Common myeloid progenitor, CD34-positive (primary cell): Measurements from ENCODE around the gene TSFM.

Source experiments
- CTCF ChIA-PET: fragments of 350-600 bp; sonication (Branson Sonifier 250); formaldehyde crosslinking; loops from one replicate; lab custom pipeline; 2021; ENCODE audit warnings: antibody characterized with exemption; lab: Charles Lee
- POLR2A ChIA-PET: fragments of 350-600 bp; sonication (Branson Sonifier 250); formaldehyde crosslinking; loops from one replicate; lab custom pipeline; 2021; ENCODE audit warnings: antibody characterized with exemption; lab: Charles Lee
- DNase-seq, 3 donors: peaks; one replicate each; pipeline versions ENCODE4 v3.0.0 to v3.0.0-alpha.2; 2013
- H3K27ac ChIP-seq, 2 experiments: 1 replicate in 1 of 2; 2 replicates in 1 of 2; pipeline ENCODE4 v1.7.0; 2013; ENCODE audit warnings: inconsistent platforms in 2 of 2, low read length in 2 of 2, mild to moderate bottlenecking in 2 of 2, low read depth in 1 of 2, moderate library complexity in 1 of 2; ENCODE audit not compliant: severe bottlenecking in 2 of 2, insufficient read depth in 1 of 2, poor library complexity in 1 of 2
- H3K27me3 ChIP-seq, 5 experiments: replicated peaks in 2 of 5; 1 replicate in 3 of 5; 2 replicates in 2 of 5; pipeline versions ENCODE4 v1.6.1 to v1.7.0; 2013; ENCODE audit warnings: low read length in 4 of 5, mild to moderate bottlenecking in 2 of 5, moderate library complexity in 2 of 5, inconsistent platforms in 1 of 5; ENCODE audit not compliant: insufficient read depth in 5 of 5, control insufficient read depth in 4 of 5
- H3K36me3 ChIP-seq, 4 experiments: 1 replicate in 2 of 4; 2 replicates in 2 of 4; pipeline versions ENCODE4 v1.6.1 to v1.7.0; 2013; ENCODE audit warnings: low read length in 3 of 4, control low read depth in 1 of 4, mild to moderate bottlenecking in 1 of 4; ENCODE audit not compliant: control insufficient read depth in 4 of 4, insufficient read depth in 4 of 4
- H3K4me1 ChIP-seq, 4 experiments: 1 replicate in 3 of 4; 2 replicates in 1 of 4; pipeline versions ENCODE4 v1.6.1 to v1.7.1; 2013; ENCODE audit warnings: low read length in 3 of 4, mild to moderate bottlenecking in 3 of 4, control low read depth in 1 of 4, inconsistent platforms in 1 of 4, moderate library complexity in 1 of 4; ENCODE audit not compliant: control insufficient read depth in 4 of 4, insufficient read depth in 4 of 4; ENCODE audit errors: control extremely low read depth in 1 of 4
- H3K4me3 ChIP-seq, 7 experiments: 1 replicate in 4 of 7; 2 replicates in 3 of 7; pipeline versions ENCODE4 v1.5.1 to v1.7.0; 2013; ENCODE audit warnings: mild to moderate bottlenecking in 7 of 7, low read length in 6 of 7, moderate library complexity in 6 of 7, inconsistent platforms in 2 of 7, low read depth in 2 of 7, control low read depth in 1 of 7; ENCODE audit not compliant: insufficient read depth in 4 of 7, control insufficient read depth in 1 of 7; ENCODE audit errors: extremely low read depth in 1 of 7
- H3K9me3 ChIP-seq, 5 experiments: 1 replicate in 4 of 5; 2 replicates in 1 of 5; pipeline versions ENCODE4 v1.6.1 to v1.7.1; 2013; ENCODE audit warnings: low read length in 4 of 5, mild to moderate bottlenecking in 2 of 5, inconsistent platforms in 1 of 5, low read depth in 1 of 5, moderate library complexity in 1 of 5; ENCODE audit not compliant: control insufficient read depth in 4 of 5, insufficient read depth in 2 of 5; ENCODE audit errors: control extremely low read depth in 1 of 5
- WGBS: methylation state at CpG from one replicate; pipeline ENCODE4 v1.1.5; 2013; ENCODE audit not compliant: insufficient coverage; 5-methylcytosine and 5-hydroxymethylcytosine counted together

TSFM gene

DNA sequence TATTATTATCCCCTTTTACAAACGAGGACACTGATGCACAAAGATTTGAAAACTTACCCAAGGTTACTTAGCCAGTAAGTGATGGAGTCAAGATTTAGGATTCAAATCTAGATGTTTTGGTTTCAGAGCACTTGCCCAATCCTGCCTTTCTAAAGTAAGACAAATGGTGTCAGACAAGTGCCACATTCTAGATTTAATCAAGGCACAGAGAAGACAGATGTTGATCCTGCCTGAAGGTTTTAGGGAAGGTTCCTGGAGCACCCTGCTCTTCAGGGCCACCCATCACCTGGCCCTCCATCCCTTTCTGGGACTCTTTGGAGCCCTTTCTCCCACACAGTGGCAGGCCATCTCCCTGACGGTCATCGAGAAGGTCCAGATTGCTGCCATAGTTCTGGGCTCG is 24.8 kb upstream of the TSFM start:
- H3K4me3 ChIP-seq: no peak overlapping the region
- H3K27ac ChIP-seq: no peak overlapping the region
- POLR2A ChIA-PET: no interaction called here
- peaks cover 0 to 16% (median 7%) of the 10 kb centered on the region in 4 experiments for H3K36me3 ChIP-seq
- DNase-seq: no peak
- H3K9me3 ChIP-seq: no peaks in the 10 kb centered on the region
- WGBS: 97% methylated on average over 3 of the region's 4 CpGs
- peaks cover 0 to 5% (median 0%) of the 10 kb centered on the region in 5 experiments for H3K27me3 ChIP-seq
- CTCF ChIA-PET: interaction anchor here (1.4 to 3.0 kb wide), 4 partner anchors 8 to 27 kb away, joined by 4 to 43 read pairs (median 10); partner anchors contain the start of gene CYP27B1
- H3K4me1 ChIP-seq: peaks cover 10 to 34% (median 30%) of the 10 kb centered on the region in 4 experiments

DNA sequence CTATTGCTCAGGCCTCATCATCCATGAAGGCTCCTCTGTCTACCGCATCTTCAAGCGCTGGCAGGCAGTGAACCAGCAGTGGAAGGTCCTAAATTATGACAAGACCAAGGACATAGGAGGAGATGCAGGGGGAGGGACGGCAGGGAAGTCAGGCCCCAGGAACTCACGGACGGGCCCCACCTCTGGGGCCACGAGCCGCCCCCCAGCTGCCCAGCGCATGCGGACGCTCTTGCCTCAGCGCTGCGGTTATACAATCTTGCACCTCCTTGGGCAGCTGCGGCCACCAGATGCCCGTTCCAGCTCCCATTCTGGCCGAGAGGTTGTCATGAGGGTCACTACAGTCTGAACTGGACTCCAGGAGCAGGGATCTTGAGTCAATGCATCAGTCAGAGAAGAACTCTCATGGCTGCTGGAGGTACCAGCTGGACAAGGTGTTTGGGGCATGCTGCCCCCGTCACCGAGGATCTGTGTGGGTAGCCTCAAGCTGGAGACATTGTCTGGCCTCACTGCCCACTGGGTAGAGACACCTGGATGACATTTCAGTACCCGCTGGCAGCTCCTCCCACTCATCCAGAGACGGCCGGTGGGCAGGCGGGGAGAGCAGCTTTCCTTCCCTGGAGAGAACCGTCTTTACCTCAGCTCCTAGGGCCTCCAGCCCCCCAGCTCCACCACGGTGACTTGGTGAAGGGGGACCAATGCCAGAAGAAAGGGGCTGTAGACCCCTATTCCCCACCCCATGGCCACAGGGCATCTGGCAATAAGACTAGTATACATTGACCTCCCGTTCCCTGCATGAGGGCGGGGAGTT is 23.8 kb upstream of the TSFM start:
- POLR2A ChIA-PET: interaction anchor here (1.3 kb wide), 1 partner anchor 14 kb away, joined by 3 read pairs; the partner anchor contains the start of gene TSPAN31
- peaks cover 0 to 12% (median 8%) of the 10 kb centered on the region in 5 experiments for H3K27me3 ChIP-seq
- H3K27ac ChIP-seq: no peak overlapping the region
- no peaks in the 10 kb centered on the region for H3K9me3 ChIP-seq
- no peak for DNase-seq
- peaks cover 8 to 24% (median 24%) of the 10 kb centered on the region in 4 experiments for H3K4me1 ChIP-seq
- peaks cover 0 to 16% (median 7%) of the 10 kb centered on the region in 4 experiments for H3K36me3 ChIP-seq
- WGBS: 95% methylated on average over 13 of the region's 25 CpGs
- CTCF ChIA-PET: interaction anchor here (1.0 to 7.4 kb wide), 13 partner anchors 9 to 146 kb away, joined by 3 to 74 read pairs (median 5); partner anchors contain the start of genes CTDSP2, CYP27B1, EEF1AKMT3 and METTL1
- H3K4me3 ChIP-seq: no peak overlapping the region

DNA sequence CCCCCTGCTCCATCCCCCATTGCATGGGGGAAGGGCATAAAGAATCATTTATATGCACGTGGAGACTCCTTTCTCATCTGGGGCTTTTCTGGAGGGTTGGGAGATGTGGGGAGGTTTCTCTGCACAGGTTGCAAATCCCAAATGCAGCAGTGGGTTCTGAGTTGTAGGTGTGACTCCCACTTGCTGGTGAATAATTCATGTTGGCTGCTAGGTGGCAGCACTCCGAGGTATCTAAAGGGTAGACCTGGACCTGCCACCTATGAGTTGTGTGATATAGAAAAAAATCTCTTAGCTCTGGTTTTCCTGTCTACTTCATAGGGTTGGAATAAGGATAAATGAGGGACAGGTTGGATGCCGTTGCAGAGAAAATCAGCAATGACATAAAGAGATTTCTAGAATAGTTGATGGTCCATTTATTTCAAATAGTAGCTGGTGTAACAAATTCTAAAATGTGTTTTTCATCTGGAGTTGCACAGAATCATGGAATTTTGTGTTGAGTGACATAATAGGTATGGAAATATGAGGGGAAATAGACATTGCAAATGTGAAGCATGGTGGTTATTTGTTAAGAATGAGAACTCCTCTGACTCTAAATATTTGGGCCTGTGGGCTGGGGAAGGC is 23.1 kb upstream of the TSFM start:
- peaks cover 0 to 16% (median 7%) of the 10 kb centered on the region in 4 experiments for H3K36me3 ChIP-seq
- peaks cover 4 to 19% (median 18%) of the 10 kb centered on the region in 4 experiments for H3K4me1 ChIP-seq
- no peaks in the 10 kb centered on the region for H3K9me3 ChIP-seq
- ChIA-PET POLR2A (interaction anchor here (1.3 kb wide), 1 partner anchor 15 kb away, joined by 3 read pairs; the partner anchor contains the start of gene TSPAN31), CTCF (interaction anchor here (0.7 to 7.4 kb wide), 16 partner anchors 9 to 145 kb away, joined by 3 to 74 read pairs (median 4); partner anchors contain the start of genes CTDSP2, CYP27B1, EEF1AKMT3 and METTL1)
- DNase-seq: peak in 2 of 3 donors; percentile 67 to 69
- H3K4me3 ChIP-seq: no peak overlapping the region
- H3K27ac ChIP-seq: no peak overlapping the region
- H3K27me3 ChIP-seq: peaks cover 0 to 19% (median 10%) of the 10 kb centered on the region in 5 experiments
- 45% methylated on average over 3 of the region's 3 CpGs for WGBS

DNA sequence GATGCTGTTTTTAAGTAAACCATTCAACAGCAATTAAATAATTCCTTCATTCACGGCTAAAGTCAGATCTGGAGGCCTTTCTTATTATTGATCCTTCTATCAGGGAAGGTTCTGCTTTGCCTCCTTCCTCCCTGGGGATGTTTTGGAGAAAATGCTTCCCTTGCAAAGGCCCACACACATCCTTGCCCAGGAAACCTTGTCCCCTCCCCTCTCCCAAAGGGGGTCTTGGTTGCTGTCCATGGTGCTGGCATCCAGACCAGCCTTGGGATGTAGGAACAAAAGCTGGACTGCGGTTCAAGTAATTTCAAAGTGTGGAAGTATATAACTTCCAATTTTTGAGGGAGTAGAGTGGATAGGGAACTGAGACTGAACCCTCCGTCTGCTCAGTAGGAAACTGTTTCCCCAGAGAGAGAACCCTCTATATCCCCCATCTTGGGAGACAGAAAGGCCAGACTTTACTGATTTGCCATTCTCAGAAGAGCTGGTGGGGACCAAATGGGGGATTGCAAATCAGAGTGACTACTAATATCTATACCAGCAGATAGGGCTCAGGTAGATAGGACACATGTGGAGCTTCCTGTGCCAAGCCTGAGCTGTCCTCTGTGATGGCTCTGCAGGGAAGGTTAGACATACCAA is 22.1 kb upstream of the TSFM start:
- Histone ChIP-seq H3K9me3 (no peaks in the 10 kb centered on the region), H3K36me3 (peaks cover 0 to 16% (median 7%) of the 10 kb centered on the region in 4 experiments), H3K27me3 (peaks cover 0 to 29% (median 13%) of the 10 kb centered on the region in 5 experiments), H3K4me3 (no peak overlapping the region), H3K4me1 (peaks cover 4 to 27% (median 25%) of the 10 kb centered on the region in 4 experiments), H3K27ac (no peak overlapping the region)
- CTCF ChIA-PET: interaction anchor here (1.2 to 7.4 kb wide), 8 partner anchors 8 to 134 kb away, joined by 3 to 74 read pairs (median 10); partner anchors contain the start of genes CYP27B1, EEF1AKMT3, METTL1 and TSPAN31
- POLR2A ChIA-PET: interaction anchor here (1.0 kb wide), 1 partner anchor 11 kb away, joined by 3 read pairs; no protein-coding TSS in a partner anchor
- WGBS: 100% methylated on average over 2 of the region's 3 CpGs
- no peak for DNase-seq

DNA sequence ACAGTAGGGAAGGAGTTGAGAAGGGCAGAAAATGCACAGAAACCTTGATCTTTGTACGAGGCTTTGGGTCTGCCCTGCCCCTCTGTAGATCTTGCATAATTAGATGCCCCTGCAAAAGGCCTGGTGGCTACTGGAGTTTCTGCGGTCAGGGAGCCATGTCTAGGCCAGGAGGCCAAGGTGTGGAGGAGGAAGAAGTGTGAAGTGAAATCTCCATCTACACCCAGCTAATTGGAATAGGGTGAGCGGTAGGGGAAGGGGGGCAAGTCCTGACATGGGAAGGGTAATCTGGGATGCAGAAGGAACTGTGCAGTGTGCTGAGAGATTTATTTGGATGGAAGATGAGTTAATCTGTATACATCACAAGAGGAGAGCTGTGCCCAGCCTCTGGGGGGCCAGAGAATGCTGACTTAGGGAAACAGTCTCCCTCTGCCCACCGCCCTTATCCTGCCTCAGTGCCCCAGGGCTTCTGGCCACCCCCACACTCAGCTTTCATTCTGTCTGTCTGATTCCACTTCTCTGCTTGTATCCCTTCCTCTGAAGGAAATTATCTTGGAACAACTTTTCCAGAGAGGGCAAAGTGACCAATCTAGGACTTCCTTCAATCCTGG is 21.1 kb upstream of the TSFM start:
- whole genome bisulfite sequencing: 100% methylated on average over 2 of the region's 4 CpGs
- peaks cover 0 to 39% (median 18%) of the 10 kb centered on the region in 5 experiments for H3K27me3 ChIP-seq
- POLR2A ChIA-PET: interaction anchor here (1.0 kb wide), 1 partner anchor 12 kb away, joined by 3 read pairs; no protein-coding TSS in a partner anchor

DNA sequence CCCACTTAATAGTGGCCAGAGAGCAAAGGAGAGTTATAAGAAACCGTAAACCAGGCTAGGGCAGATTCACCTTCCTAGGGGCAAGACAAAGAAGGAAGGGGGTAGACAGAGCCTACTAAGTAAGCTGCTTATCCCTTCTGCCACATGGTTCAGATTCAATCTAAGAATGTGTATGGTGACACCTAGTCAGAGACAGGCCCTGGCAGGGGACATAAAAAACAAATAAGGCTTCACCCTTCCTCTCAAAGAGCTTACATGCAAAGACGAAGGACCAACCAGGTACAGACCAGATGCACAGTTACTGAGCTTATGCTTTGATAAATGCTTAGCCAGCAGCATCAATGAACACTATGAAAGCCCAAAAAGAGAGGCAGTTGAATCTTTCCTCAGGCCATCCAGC is 20.1 kb upstream of the TSFM start:
- CTCF ChIA-PET: interaction anchor here (7.4 kb wide), 1 partner anchor 14 kb away, joined by 74 read pairs; the partner anchor contains the start of genes EEF1AKMT3 and METTL1
- H3K27ac ChIP-seq: no peak overlapping the region
- peaks cover 0 to 29% (median 26%) of the 10 kb centered on the region in 4 experiments for H3K4me1 ChIP-seq
- H3K27me3 ChIP-seq: peaks cover 0 to 49% (median 20%) of the 10 kb centered on the region in 5 experiments
- H3K36me3 ChIP-seq: peaks cover 0 to 16% (median 7%) of the 10 kb centered on the region in 4 experiments
- H3K9me3 ChIP-seq: no peaks in the 10 kb centered on the region
- 100% methylated on average over 1 of the region's 2 CpGs for WGBS
- no peak for DNase-seq
- POLR2A ChIA-PET: no interaction called here
- no peak overlapping the region for H3K4me3 ChIP-seq

More for the DNA sequence above, 21.1 kb upstream of the TSFM start:
- H3K4me3 ChIP-seq: no peak overlapping the region
- peaks cover 0 to 16% (median 7%) of the 10 kb centered on the region in 4 experiments for H3K36me3 ChIP-seq
- CTCF ChIA-PET: interaction anchor here (1.3 to 7.4 kb wide), 3 partner anchors 14 to 32 kb away, joined by 4 to 74 read pairs (median 5); partner anchors contain the start of genes EEF1AKMT3 and METTL1
- no peaks in the 10 kb centered on the region for H3K9me3 ChIP-seq
- peaks cover under 1 to 29% (median 26%) of the 10 kb centered on the region in 4 experiments for H3K4me1 ChIP-seq
- H3K27ac ChIP-seq: no peak overlapping the region
- no peak for DNase-seq
